Endothelial cell of umbilical vein (primary cell): ENCODE data around the gene PPP2R5B. TPM values are rescaled to one million over a fixed set of nuclear protein-coding genes. Genes with fewer than 3 reads are reported as not detected.

ENCODE experiments used
- BruUV-seq: library from RNA; stranded (reverse); fragments of 400-500 nt; replicated peaks from 2 replicates; lab custom pipeline; 2021; lab: Mats Ljungman, UMichigan
- CTCF ChIA-PET: fragments of 300-600, 350-600 bp; sonication (Branson Sonifier 250); formaldehyde crosslinking; loops from one replicate; lab custom pipeline; 2021; ENCODE audit warnings: antibody characterized with exemption, inconsistent platforms; lab: Charles Lee
- POLR2A ChIA-PET: fragments of 300-600, 350-600 bp; sonication (Branson Sonifier 250); formaldehyde crosslinking; loops from one replicate; lab custom pipeline; 2021; ENCODE audit warnings: antibody characterized with exemption, inconsistent platforms; lab: Charles Lee
- DNase-seq: peaks from one replicate; pipeline ENCODE4 v3.0.0-alpha.2; 2011; ENCODE audit warnings: low read depth, low spot score
- FAIRE-seq: peaks from 2 replicates; lab custom pipeline; 2011; peaks lifted over from hg19 to GRCh38; lab: Jason Lieb, UNC
- H2AFZ ChIP-seq: 2 replicates; pipeline ENCODE4 v1.6.0; 2012; ENCODE audit warnings: low read depth, low read length, control low read depth, inconsistent platforms
- H3K27ac ChIP-seq: 2 replicates; pipeline ENCODE4 v1.5.1; 2011; ENCODE audit warnings: low read depth, mild to moderate bottlenecking, control low read depth, low read length, moderate library complexity; ENCODE audit not compliant: insufficient read depth
- H3K27me3 ChIP-seq, 2 experiments: 2 replicates each; pipeline versions ENCODE4 v1.6.0 to v1.6.1; 2011; ENCODE audit warnings: low read length in 2 of 2, mixed read lengths in 1 of 2; ENCODE audit not compliant: control insufficient read depth in 2 of 2, insufficient read depth in 2 of 2
- H3K36me3 ChIP-seq, 2 experiments: 2 replicates in 1 of 2; 3 replicates in 1 of 2; pipeline ENCODE4 v1.5.1; 2011; ENCODE audit warnings: low read length in 2 of 2, mild to moderate bottlenecking in 1 of 2, moderate library complexity in 1 of 2; ENCODE audit not compliant: control insufficient read depth in 2 of 2, insufficient read depth in 2 of 2; ENCODE audit errors: extremely low read depth in 1 of 2
- H3K4me1 ChIP-seq: 3 replicates; pipeline ENCODE4 v1.5.1; 2011; ENCODE audit warnings: mild to moderate bottlenecking, low read length; ENCODE audit not compliant: control insufficient read depth, insufficient read depth; ENCODE audit errors: extremely low read depth
- H3K4me2 ChIP-seq: 2 replicates; pipeline ENCODE4 v1.6.1; 2011; ENCODE audit warnings: low read length, control low read depth, mixed read lengths; ENCODE audit not compliant: insufficient read depth
- H3K4me3 ChIP-seq, 3 experiments: fragments of 200-600 bp in 1 of 3; sonication (generic), shearing (Covaris generic) in 1 of 3; replicated peaks in 1 of 3; 2 replicates each; pipeline ENCODE4 v1.5.1; 2011 to 2016; ENCODE audit warnings: control low read depth in 3 of 3, low read length in 3 of 3, mild to moderate bottlenecking in 2 of 3, inconsistent platforms in 1 of 3, low read depth in 1 of 3, moderate library complexity in 1 of 3; ENCODE audit not compliant: insufficient read depth in 1 of 3
- H3K79me2 ChIP-seq: 2 replicates; pipeline ENCODE4 v1.6.0; 2012; ENCODE audit warnings: low read length, inconsistent platforms; ENCODE audit not compliant: control insufficient read depth, insufficient read depth
- H3K9ac ChIP-seq: replicated peaks from 2 replicates; pipeline ENCODE3; 2011; ENCODE audit warnings: low read length, control low read depth; ENCODE audit not compliant: insufficient read depth; ENCODE audit errors: extremely low read depth
- H3K9me1 ChIP-seq: replicated peaks from 3 replicates; pipeline ENCODE4 v1.6.0; 2011; ENCODE audit warnings: mild to moderate bottlenecking, low read length; ENCODE audit not compliant: control insufficient read depth, insufficient read depth; ENCODE audit errors: extremely low read depth
- H3K9me3 ChIP-seq: replicated peaks from 2 replicates; pipeline ENCODE4 v1.5.1; 2012; ENCODE audit warnings: low read length, inconsistent platforms; ENCODE audit not compliant: control insufficient read depth, insufficient read depth
- H4K20me1 ChIP-seq: replicated peaks from 2 replicates; pipeline ENCODE3; 2011; ENCODE audit warnings: mild to moderate bottlenecking, low read length; ENCODE audit not compliant: control insufficient read depth, insufficient read depth; ENCODE audit errors: extremely low read depth
- EZH2 ChIP-seq: IDR thresholded peaks from 2 replicates; pipeline ENCODE4 v1.6.1; 2012; ENCODE audit warnings: borderline replicate concordance, low read depth, mild to moderate bottlenecking, moderate library complexity, low read length, inconsistent platforms; ENCODE audit not compliant: severe bottlenecking
- FOS ChIP-seq: IDR thresholded peaks from 2 replicates; pipeline ENCODE4 v1.6.1; 2011; ENCODE audit warnings: mild to moderate bottlenecking, low read length, moderate library complexity, borderline replicate concordance; ENCODE audit not compliant: insufficient read depth
- GATA2 ChIP-seq: IDR thresholded peaks from 2 replicates; pipeline ENCODE4 v1.7.0; 2011; ENCODE audit warnings: low read depth, mild to moderate bottlenecking, moderate library complexity, mixed read lengths, low read length; ENCODE audit not compliant: insufficient read length, insufficient read depth
- JUN ChIP-seq: IDR thresholded peaks from 2 replicates; pipeline ENCODE4 v1.6.1; 2011; ENCODE audit warnings: borderline replicate concordance, low read depth; ENCODE audit not compliant: insufficient read length, insufficient read depth
- MYC ChIP-seq: IDR thresholded peaks from one replicate; pipeline ENCODE4 v1.6.1; 2011; ENCODE audit warnings: mild to moderate bottlenecking, low read depth, low read length
- POLR2A ChIP-seq: IDR thresholded peaks from 2 replicates; pipeline ENCODE4 v1.6.1; 2012; ENCODE audit warnings: low read depth, mild to moderate bottlenecking, control low read depth, low read length
- POLR2AphosphoS5 ChIP-seq: IDR thresholded peaks from 2 replicates; pipeline ENCODE4 v1.6.1; 2012; ENCODE audit warnings: low read depth, mild to moderate bottlenecking, control low read depth, low read length, moderate library complexity; ENCODE audit not compliant: insufficient read depth
- dilution Hi-C: fragments of 300-500 bp; cut with MboI; formaldehyde crosslinking; loops from one replicate; pipeline ENCODE4 v1.15.0; 2019; ENCODE audit warnings: low sequenced_read_pairs; ENCODE audit not compliant: extremely low pct_ligation_motif_present
- intact Hi-C: fragments of 100-400 bp; cut with micrococcal nuclease; formaldehyde crosslinking; loops from one replicate; pipeline ENCODE4 v1.10.0; 2022
- polyA plus RNA-seq, 4 experiments: library from polyadenylated mRNA; depleted of rRNA in 3 of 4; stranded (reverse) in 3 of 4; unstranded in 1 of 4; fragments of >200 nt; gene quantifications; 2 replicates each; pipeline versions ENCODE4 v1.2.1 to v1.2.3, GENCODE V29; 2011 to 2012; ENCODE audit warnings: missing spikeins in 1 of 4
- total RNA-seq: library from RNA; stranded (reverse); gene quantifications from 2 replicates; pipeline ENCODE4 v1.2.3, GENCODE V29; 2021
- TF ChIP-seq, protein P1 (sequence below), 2 donors: IDR thresholded peaks; 1 replicate in 1 of 2; 2 replicates in 1 of 2; pipeline ENCODE4 v1.5.1; 2011; ENCODE audit warnings: low read length in 2 of 2, mild to moderate bottlenecking in 2 of 2, moderate library complexity in 2 of 2, control low read depth in 1 of 2, inconsistent platforms in 1 of 2, low read depth in 1 of 2; ENCODE audit not compliant: insufficient read depth in 1 of 2; ENCODE audit errors: extremely low read depth in 1 of 2
- TF ChIP-seq, protein P2 (sequence below): IDR thresholded peaks from 2 replicates; pipeline ENCODE4 v1.6.1; 2011; ENCODE audit not compliant: insufficient read depth, insufficient read length

The PPP2R5B gene
- total and polyA plus RNA-seq, 2 donors (not counting 3 experiments of a cell fraction or from before 2014, with no cell fraction given) = 17.6 to 17.8 TPM

DNA sequence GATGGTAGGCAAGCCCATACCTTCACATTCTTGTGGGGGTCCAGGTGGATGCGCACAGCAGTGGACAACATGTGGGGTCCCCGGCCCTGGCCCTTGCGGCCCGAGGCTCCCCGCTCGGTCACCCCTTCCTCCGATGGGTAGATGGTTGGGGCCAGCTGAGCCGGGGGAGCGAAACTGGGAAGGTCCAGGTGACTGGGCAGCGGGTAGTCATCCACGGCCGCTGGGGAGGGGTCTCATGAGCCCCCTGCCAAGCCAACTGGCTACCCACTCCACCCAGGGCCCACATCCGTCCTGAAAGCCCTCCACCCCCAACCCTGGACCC is 18.2 kb upstream of the PPP2R5B start:
- H4K20me1 ChIP-seq = no peaks in the 10 kb centered on the region
- H3K9me1 ChIP-seq = no peaks in the 10 kb centered on the region
- no peaks in the 10 kb centered on the region for H3K79me2 ChIP-seq
- DNase-seq = no peak
- no peak overlapping the region for H3K9ac ChIP-seq
- POLR2A ChIA-PET = no interaction called here
- peaks cover 4 to 65% of the 10 kb centered on the region in 2 experiments for H3K36me3 ChIP-seq
- TSS peak; percentile 15 for BruUV-seq
- FAIRE-seq = no peak
- H3K9me3 ChIP-seq = no peaks in the 10 kb centered on the region
- TF ChIP-seq POLR2A = no peak
- TF ChIP-seq, protein P1, sequence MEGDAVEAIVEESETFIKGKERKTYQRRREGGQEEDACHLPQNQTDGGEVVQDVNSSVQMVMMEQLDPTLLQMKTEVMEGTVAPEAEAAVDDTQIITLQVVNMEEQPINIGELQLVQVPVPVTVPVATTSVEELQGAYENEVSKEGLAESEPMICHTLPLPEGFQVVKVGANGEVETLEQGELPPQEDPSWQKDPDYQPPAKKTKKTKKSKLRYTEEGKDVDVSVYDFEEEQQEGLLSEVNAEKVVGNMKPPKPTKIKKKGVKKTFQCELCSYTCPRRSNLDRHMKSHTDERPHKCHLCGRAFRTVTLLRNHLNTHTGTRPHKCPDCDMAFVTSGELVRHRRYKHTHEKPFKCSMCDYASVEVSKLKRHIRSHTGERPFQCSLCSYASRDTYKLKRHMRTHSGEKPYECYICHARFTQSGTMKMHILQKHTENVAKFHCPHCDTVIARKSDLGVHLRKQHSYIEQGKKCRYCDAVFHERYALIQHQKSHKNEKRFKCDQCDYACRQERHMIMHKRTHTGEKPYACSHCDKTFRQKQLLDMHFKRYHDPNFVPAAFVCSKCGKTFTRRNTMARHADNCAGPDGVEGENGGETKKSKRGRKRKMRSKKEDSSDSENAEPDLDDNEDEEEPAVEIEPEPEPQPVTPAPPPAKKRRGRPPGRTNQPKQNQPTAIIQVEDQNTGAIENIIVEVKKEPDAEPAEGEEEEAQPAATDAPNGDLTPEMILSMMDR (IDR thresholded peaks at IDR 0.05; ENCODE audit: extremely low read depth in 1 of 2, insufficient read depth in 1 of 2, low read depth in 1 of 2, low read length in 2 of 2) = no peak
- no peak for TF ChIP-seq POLR2AphosphoS5
- no peak for TF ChIP-seq EZH2
- no peak for TF ChIP-seq GATA2
- TF ChIP-seq JUN = no peak
- no peak for TF ChIP-seq FOS
- TF ChIP-seq, protein P2, sequence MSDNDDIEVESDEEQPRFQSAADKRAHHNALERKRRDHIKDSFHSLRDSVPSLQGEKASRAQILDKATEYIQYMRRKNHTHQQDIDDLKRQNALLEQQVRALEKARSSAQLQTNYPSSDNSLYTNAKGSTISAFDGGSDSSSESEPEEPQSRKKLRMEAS = no peak
- no peak for TF ChIP-seq MYC
- no peaks in the 10 kb centered on the region for H3K27me3 ChIP-seq
- H3K4me1 ChIP-seq = no peaks in the 10 kb centered on the region
- H3K27ac ChIP-seq = no peak overlapping the region
- CTCF ChIA-PET = interaction anchor here (1.6 kb wide), 1 partner anchor 18 kb away, joined by 5 read pairs; no protein-coding TSS in a partner anchor
- dilution Hi-C loops (no loop called here), intact Hi-C loops (no loop called here)
- no peak overlapping the region for H2AFZ ChIP-seq
- H3K4me3 ChIP-seq = no peak overlapping the region
- no peak overlapping the region for H3K4me2 ChIP-seq
